RWPE1 (cell line): ENCODE results near the gene SLAMF9.

Source experiments
- CTCF ChIA-PET: fragments of 350-600 bp; sonication (Branson Sonifier 250); formaldehyde crosslinking; extraction: SDS; loops from one replicate; lab custom pipeline; 2021; lab: Yijun Ruan, JAX
- POLR2A ChIA-PET: fragments of 400-600 bp; formaldehyde crosslinking; extraction: SDS; loops from one replicate; lab custom pipeline; 2020; ENCODE audit warnings: antibody characterized with exemption; ENCODE audit not compliant: low non-redundant PET; lab: Yijun Ruan, JAX
- DNase-seq: peaks from one replicate; pipeline ENCODE4 v3.0.0; 2012; ENCODE audit warnings: low spot score
- H3K27ac ChIP-seq: fragments of 450-650 bp; 2 replicates; pipeline ENCODE4 v1.5.1; 2017
- CTCF ChIP-seq: fragments of 450-650 bp; conservative IDR thresholded peaks from 2 replicates; pipeline ENCODE4 v1.5.1; 2017; ENCODE audit warnings: low read depth, mild to moderate bottlenecking

The SLAMF9 gene

GRCh38 chr1:159935719-159936272 is 18.2 kb downstream of the SLAMF9 start:
- peak overlapping the region; percentile 94 for H3K27ac ChIP-seq
- no peak for DNase-seq
- CTCF ChIA-PET, result interaction anchor here (0.5 to 5.6 kb wide), 7 partner anchors 9 to 275 kb away, joined by 3 to 85 read pairs (median 4); partner anchors contain the start of gene IGSF9
- POLR2A ChIA-PET, result no interaction called here
- no peak for TF ChIP-seq CTCF

GRCh38 chr1:159935305-159935704 is 18.7 kb downstream of the SLAMF9 start:
- TF ChIP-seq CTCF, result no peak
- H3K27ac ChIP-seq, result no peak overlapping the region
- ChIA-PET CTCF (interaction anchor here (1.3 to 5.6 kb wide), 2 partner anchors 71 to 111 kb away, joined by 3 to 85 read pairs; no protein-coding TSS in a partner anchor), POLR2A (no interaction called here)
- DNase-seq, result no peak

- no peak for DNase-seq
- CTCF ChIA-PET, result interaction anchor here (0.7 to 5.6 kb wide), 4 partner anchors 32 to 135 kb away, joined by 3 to 85 read pairs (median 3); no protein-coding TSS in a partner anchor
- TF ChIP-seq CTCF, result no peak
- H3K27ac ChIP-seq, result peak overlapping the region; percentile 51
- POLR2A ChIA-PET, result no interaction called here
These were observed 19.6 kb downstream of the SLAMF9 start for GRCh38 chr1:159934136-159935039.

- H3K27ac ChIP-seq, result peak overlapping the region; percentile 51
- no peak for TF ChIP-seq CTCF
- CTCF ChIA-PET, result interaction anchor here (0.6 to 5.6 kb wide), 4 partner anchors 15 to 134 kb away, joined by 3 to 85 read pairs (median 4); no protein-coding TSS in a partner anchor
- POLR2A ChIA-PET, result no interaction called here
- DNase-seq, result peak; percentile 53
These were observed 20.7 kb downstream of the SLAMF9 start for GRCh38 chr1:159933347-159933746.

GRCh38 chr1:159932296-159933285 is 21.4 kb downstream of the SLAMF9 start:
- H3K27ac ChIP-seq, result peak overlapping the region; percentile 60
- no peak for DNase-seq
- TF ChIP-seq CTCF, result no peak
- POLR2A ChIA-PET, result no interaction called here
- CTCF ChIA-PET, result interaction anchor here (0.6 to 5.6 kb wide), 2 partner anchors 16 to 74 kb away, joined by 4 to 85 read pairs; no protein-coding TSS in a partner anchor
